Hematopoietic multipotent progenitor cell treated with erythropoietin and hydrocortisone succinate and interleukin-3 and kit ligand, for 17 days (in vitro differentiated cells): ENCODE measurements around the gene AKT1S1.

Source experiments
- DNase-seq: peaks from one replicate; pipeline ENCODE4 v3.0.0-alpha.2; 2015; ENCODE audit warnings: low spot score

AKT1S1 gene

DNA sequence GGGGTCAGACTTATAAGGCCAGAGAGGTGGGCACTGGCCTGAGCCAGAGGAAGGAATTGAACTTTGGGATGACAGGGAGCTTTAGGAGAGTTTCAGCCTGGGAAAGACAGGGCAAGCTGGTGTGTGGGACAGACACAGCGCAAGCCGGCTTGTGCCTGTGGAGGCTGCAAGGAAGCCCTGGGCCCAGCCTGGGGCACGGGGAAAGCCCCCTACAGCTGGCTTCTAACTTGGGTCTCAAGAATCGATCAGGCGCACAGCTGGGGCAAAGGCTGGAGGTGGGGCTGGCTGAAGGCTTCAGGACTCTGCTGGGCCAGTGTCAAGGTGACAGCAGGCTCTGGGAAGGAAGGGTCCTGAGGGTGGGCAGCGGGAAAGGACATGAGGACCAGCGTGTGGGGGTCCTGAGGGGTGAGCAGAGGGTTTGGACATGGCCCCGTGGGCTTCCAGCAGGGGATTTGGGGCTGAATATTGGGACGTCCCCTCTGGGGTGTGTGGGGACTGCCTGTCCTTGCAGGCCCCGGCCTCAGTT is 23.2 kb downstream of the AKT1S1 start:
- DNase-seq, result no peak

- no peak for DNase-seq
These were observed 24.5 kb downstream of the AKT1S1 start for GRCh38 chr19:49852631-49853126.

GRCh38 chr19:49851456-49852259 is 25.5 kb downstream of the AKT1S1 start:
- peak; percentile 38 for DNase-seq

- peak; percentile 96 for DNase-seq
These were observed 26.4 kb downstream of the AKT1S1 start, which contains the start of gene PTOV1 for GRCh38 chr19:49850487-49851342. PTOV1 (plus strand) TSS chr19:49851159.

- DNase-seq, result no peak
These were observed 27.0 kb downstream of the AKT1S1 start for GRCh38 chr19:49850221-49850486.

- DNase-seq, result peak; percentile 24
These were observed 27.5 kb downstream of the AKT1S1 start for GRCh38 chr19:49849433-49850220.

GRCh38 chr19:49848938-49849337 is 28.2 kb downstream of the AKT1S1 start:
- peak; percentile 23 for DNase-seq

GRCh38 chr19:49847731-49848696 is 29.1 kb downstream of the AKT1S1 start:
- peak; percentile 32 for DNase-seq

DNA sequence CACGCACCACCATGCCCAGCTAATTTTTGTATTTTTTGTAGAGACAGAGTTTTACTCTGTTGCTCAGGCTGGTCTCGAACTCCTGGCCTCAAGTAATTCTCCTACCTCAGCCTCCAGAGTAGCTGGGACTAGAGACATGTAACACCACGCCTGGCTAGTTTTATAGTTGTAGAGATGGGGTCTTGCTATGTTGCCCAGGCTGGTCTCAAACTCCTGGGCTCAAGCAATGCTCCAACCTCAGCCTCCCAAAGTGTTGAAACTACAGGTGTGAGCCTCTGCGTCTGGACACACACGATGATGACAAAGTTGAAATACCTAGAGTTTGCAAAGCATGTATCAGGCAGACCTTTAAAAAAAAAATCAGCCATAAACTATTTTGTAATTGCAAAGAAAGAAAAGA is 30.7 kb downstream of the AKT1S1 start:
- no peak for DNase-seq

DNA sequence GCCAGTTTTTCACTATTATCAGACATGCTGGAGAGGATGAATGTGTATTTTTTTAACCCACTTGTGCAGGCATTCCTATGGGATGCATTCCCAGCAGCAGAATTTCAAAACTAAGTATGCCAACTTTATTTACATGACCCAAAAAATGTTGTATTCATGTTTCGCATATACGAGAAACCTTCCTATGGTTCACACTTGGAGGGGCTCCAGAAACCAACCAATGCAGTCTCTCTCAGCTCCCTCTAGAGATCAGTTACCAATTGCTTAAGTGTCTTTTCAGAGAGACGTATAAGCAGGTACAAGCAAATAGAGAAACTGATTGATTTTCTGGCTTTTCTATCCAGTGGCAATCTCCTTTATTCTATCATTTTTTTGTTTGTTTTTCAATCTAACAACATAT is 31.7 kb downstream of the AKT1S1 start:
- DNase-seq, result no peak

GRCh38 chr19:49844138-49845095 is 32.7 kb downstream of the AKT1S1 start:
- no peak for DNase-seq

GRCh38 chr19:49843265-49843664 is 33.9 kb downstream of the AKT1S1 start:
- DNase-seq, result no peak

GRCh38 chr19:49840736-49841249 is 36.4 kb downstream of the AKT1S1 start:
- no peak for DNase-seq

- DNase-seq, result no peak
These were observed 36.8 kb downstream of the AKT1S1 start for GRCh38 chr19:49840321-49840720.

DNA sequence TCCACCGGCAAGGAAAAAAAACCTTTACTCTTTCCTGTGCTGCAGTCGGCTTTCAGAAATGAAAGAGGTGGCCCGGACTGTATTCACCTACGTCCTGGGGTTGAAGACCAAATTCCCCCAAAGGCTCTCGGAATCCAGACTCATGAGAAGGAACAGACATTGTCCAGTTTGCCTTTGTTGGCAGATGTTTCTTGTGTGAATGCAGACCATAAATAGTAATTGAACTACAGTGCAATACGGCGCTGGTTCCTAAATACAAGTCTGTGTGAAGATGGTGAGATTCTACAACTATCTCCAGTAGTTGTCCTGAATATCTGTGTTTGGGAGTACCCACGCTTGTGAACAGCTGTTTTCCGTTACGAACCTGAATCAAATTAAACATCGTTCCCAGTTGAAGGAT is 37.4 kb downstream of the AKT1S1 start:
- no peak for DNase-seq

- no peak for DNase-seq
These were observed 38.1 kb downstream of the AKT1S1 start for GRCh38 chr19:49838885-49839588.

GRCh38 chr19:49837425-49837824 is 39.7 kb downstream of the AKT1S1 start:
- DNase-seq, result no peak

GRCh38 chr19:49837009-49837310 is 40.2 kb downstream of the AKT1S1 start:
- no peak for DNase-seq
